Left lobe of liver (tissue), 2 donors: Measurements from ENCODE around the gene CAB39L. TPM values are rescaled to one million over a fixed set of nuclear protein-coding genes. Genes with fewer than 3 reads are reported as not detected.

Experiments used
- ATAC-seq: fragments of 200-7000 bp; cut with Tn5 transposase; one replicate; pipeline ENCODE4 v1.9.1; 2020; ENCODE audit warnings: mild to moderate bottlenecking, moderate library complexity
- DNase-seq: peaks from one replicate; pipeline ENCODE4 v3.0.0-alpha.2; 2020; ENCODE audit warnings: low spot score
- total RNA-seq: library from RNA; stranded (reverse); gene quantifications from one replicate; pipeline ENCODE4 v1.2.1, GENCODE V29; 2021
- donor health status: DM: no; HTN: no; CAD: no; lungs with moderate emphysema.
- donor health status: DM: no; HTN: yes; CAD: no.

Gene CAB39L
- total RNA-seq, 1 donor from 2014 or later, result 2.4 TPM

- ATAC-seq, result peak; percentile 1
- no peak for DNase-seq
These were observed 534 bp downstream of the CAB39L start for GRCh38 chr13:49443357-49443703.

GRCh38 chr13:49441846-49442245 is 2.0 kb downstream of the CAB39L start:
- ATAC-seq (no peak), DNase-seq (no peak)

GRCh38 chr13:49441312-49441711 is 2.6 kb downstream of the CAB39L start:
- DNase-seq, result no peak
- ATAC-seq, result no peak

GRCh38 chr13:49439609-49440008 is 4.3 kb downstream of the CAB39L start:
- ATAC-seq (no peak), DNase-seq (no peak)

- DNase-seq, result no peak
- ATAC-seq, result no peak
These were observed 6.2 kb downstream of the CAB39L start for GRCh38 chr13:49437705-49438104.

- ATAC-seq, result peak; percentile 85
- DNase-seq, result no peak
These were observed 7.0 kb downstream of the CAB39L start for GRCh38 chr13:49436890-49437289.

- DNase-seq, result no peak
- ATAC-seq, result no peak
These were observed 7.9 kb downstream of the CAB39L start for GRCh38 chr13:49435992-49436391.

GRCh38 chr13:49429121-49429520 is 14.7 kb downstream of the CAB39L start:
- ATAC-seq (no peak), DNase-seq (no peak)

GRCh38 chr13:49428041-49428763 is 15.7 kb downstream of the CAB39L start:
- DNase-seq (no peak), ATAC-seq (no peak)

GRCh38 chr13:49424011-49424560 is 19.8 kb downstream of the CAB39L start:
- no peak for ATAC-seq
- DNase-seq, result no peak

- peak; percentile 56 for DNase-seq
- peak; percentile 97 for ATAC-seq
These were observed 22.5 kb downstream of the CAB39L start for GRCh38 chr13:49421391-49421790.

GRCh38 chr13:49419276-49419675 is 24.6 kb downstream of the CAB39L start:
- DNase-seq (no peak), ATAC-seq (no peak)

- ATAC-seq, result no peak
These were observed 25.7 kb downstream of the CAB39L start for GRCh38 chr13:49418206-49418605.

GRCh38 chr13:49417161-49417560 is 26.7 kb downstream of the CAB39L start:
- ATAC-seq (no peak), DNase-seq (no peak)

More at GRCh38 chr13:49418206-49418605, 25.7 kb downstream of the CAB39L start:
- DNase-seq, result no peak

- DNase-seq, result no peak
- ATAC-seq, result no peak
These were observed 31.1 kb downstream of the CAB39L start for GRCh38 chr13:49412749-49413148.

GRCh38 chr13:49411353-49411752 is 32.5 kb downstream of the CAB39L start:
- ATAC-seq, result no peak
- no peak for DNase-seq

GRCh38 chr13:49410477-49410876 is 33.4 kb downstream of the CAB39L start:
- ATAC-seq, result no peak
- no peak for DNase-seq

GRCh38 chr13:49410006-49410405 is 33.9 kb downstream of the CAB39L start:
- no peak for DNase-seq
- ATAC-seq, result no peak

GRCh38 chr13:49409008-49409407 is 34.9 kb downstream of the CAB39L start:
- ATAC-seq, result no peak
- no peak for DNase-seq

- ATAC-seq (no peak), DNase-seq (no peak)
These were observed 35.9 kb downstream of the CAB39L start for GRCh38 chr13:49407936-49408335.

- ATAC-seq, result no peak
- no peak for DNase-seq
These were observed 36.8 kb downstream of the CAB39L start for GRCh38 chr13:49407068-49407467.

GRCh38 chr13:49404703-49405020 is 39.2 kb downstream of the CAB39L start:
- no peak for DNase-seq
- no peak for ATAC-seq
